Skeletal muscle tissue (tissue), 4 donors: ENCODE results near the gene LRP1B. TPM values are rescaled to one million over a fixed set of nuclear protein-coding genes. Genes with fewer than 3 reads are reported as not detected.

ENCODE experiments used
- H3K27ac ChIP-seq: one replicate; pipeline ENCODE4 v1.7.0; 2013; ENCODE audit warnings: mild to moderate bottlenecking, low read depth, low read length, inconsistent platforms
- H3K27me3 ChIP-seq, 3 donors: one replicate each; pipeline ENCODE4 v1.7.0; 2013; ENCODE audit warnings: low read length in 3 of 3; ENCODE audit not compliant: control insufficient read depth in 3 of 3, insufficient read depth in 3 of 3
- H3K36me3 ChIP-seq, 3 donors: one replicate each; pipeline ENCODE4 v1.7.0; 2013; ENCODE audit warnings: low read length in 3 of 3; ENCODE audit not compliant: control insufficient read depth in 3 of 3, insufficient read depth in 3 of 3
- H3K4me1 ChIP-seq, 3 donors: one replicate each; pipeline ENCODE4 v1.7.0; 2013; ENCODE audit warnings: low read length in 3 of 3, mild to moderate bottlenecking in 3 of 3; ENCODE audit not compliant: control insufficient read depth in 3 of 3, insufficient read depth in 3 of 3
- H3K4me3 ChIP-seq, 3 donors: one replicate each; pipeline ENCODE4 v1.7.0; 2013; ENCODE audit warnings: low read length in 3 of 3
- H3K9ac ChIP-seq, 3 donors: one replicate each; pipeline ENCODE4 v1.7.0; 2013; ENCODE audit warnings: low read length in 3 of 3, mild to moderate bottlenecking in 3 of 3, moderate library complexity in 2 of 3, low read depth in 1 of 3
- H3K9me3 ChIP-seq, 3 donors: one replicate each; pipeline ENCODE4 v1.7.0; 2013; ENCODE audit warnings: low read length in 3 of 3; ENCODE audit not compliant: control insufficient read depth in 3 of 3
- total RNA-seq: library from RNA; depleted of rRNA; stranded (reverse); fragments of >200 nt; gene quantifications from one replicate; pipeline ENCODE4 v1.2.3, GENCODE V29; 2014
- donor health status: Osteomylitis.

The LRP1B gene
- total RNA-seq, 1 donor from 2014 or later: 2.6 TPM

- Histone ChIP-seq H3K4me1 (no peaks in the 10 kb centered on the region), H3K9ac (no peak overlapping the region), H3K4me3 (no peak overlapping the region), H3K9me3 (no peaks in the 10 kb centered on the region), H3K27ac (no peak overlapping the region), H3K36me3 (no peaks in the 10 kb centered on the region), H3K27me3 (no peaks in the 10 kb centered on the region)
Observed at GRCh38 chr2:140621583-140622362, 1509.0 kb downstream of the LRP1B start.

GRCh38 chr2:140604788-140605187 is 1526.0 kb downstream of the LRP1B start:
- no peaks in the 10 kb centered on the region for H3K4me1 ChIP-seq
- H3K4me3 ChIP-seq: no peak overlapping the region
- no peak overlapping the region for H3K27ac ChIP-seq
- no peaks in the 10 kb centered on the region for H3K27me3 ChIP-seq
- H3K36me3 ChIP-seq: no peaks in the 10 kb centered on the region
- H3K9me3 ChIP-seq: no peaks in the 10 kb centered on the region
- no peak overlapping the region for H3K9ac ChIP-seq

- Histone ChIP-seq H3K4me1 (no peaks in the 10 kb centered on the region), H3K27me3 (no peaks in the 10 kb centered on the region), H3K27ac (no peak overlapping the region), H3K9ac (no peak overlapping the region), H3K9me3 (no peaks in the 10 kb centered on the region), H3K36me3 (no peaks in the 10 kb centered on the region), H3K4me3 (no peak overlapping the region)
Observed at GRCh38 chr2:140604096-140604495, 1526.7 kb downstream of the LRP1B start.

- Histone ChIP-seq H3K27ac (no peak overlapping the region), H3K27me3 (no peaks in the 10 kb centered on the region), H3K9ac (no peak overlapping the region)
Observed at GRCh38 chr2:140603416-140603815, 1527.4 kb downstream of the LRP1B start.

GRCh38 chr2:140601801-140602200 is 1529.0 kb downstream of the LRP1B start:
- no peak overlapping the region for H3K4me3 ChIP-seq
- H3K36me3 ChIP-seq: no peaks in the 10 kb centered on the region
- no peaks in the 10 kb centered on the region for H3K4me1 ChIP-seq
- H3K27ac ChIP-seq: no peak overlapping the region
- H3K27me3 ChIP-seq: no peaks in the 10 kb centered on the region
- H3K9ac ChIP-seq: no peak overlapping the region
- H3K9me3 ChIP-seq: no peaks in the 10 kb centered on the region

More at GRCh38 chr2:140603416-140603815, 1527.4 kb downstream of the LRP1B start:
- H3K36me3 ChIP-seq: no peaks in the 10 kb centered on the region
- H3K4me3 ChIP-seq: no peak overlapping the region
- no peaks in the 10 kb centered on the region for H3K9me3 ChIP-seq
- no peaks in the 10 kb centered on the region for H3K4me1 ChIP-seq

- H3K4me1 ChIP-seq: no peaks in the 10 kb centered on the region
- no peak overlapping the region for H3K27ac ChIP-seq
- no peaks in the 10 kb centered on the region for H3K36me3 ChIP-seq
- H3K9ac ChIP-seq: no peak overlapping the region
- H3K27me3 ChIP-seq: no peaks in the 10 kb centered on the region
- no peaks in the 10 kb centered on the region for H3K9me3 ChIP-seq
- H3K4me3 ChIP-seq: no peak overlapping the region
Observed at GRCh38 chr2:140601342-140601741, 1529.5 kb downstream of the LRP1B start.

- Histone ChIP-seq H3K4me1 (no peaks in the 10 kb centered on the region), H3K9me3 (no peaks in the 10 kb centered on the region), H3K27me3 (no peaks in the 10 kb centered on the region), H3K4me3 (no peak overlapping the region), H3K27ac (no peak overlapping the region), H3K9ac (no peak overlapping the region), H3K36me3 (no peaks in the 10 kb centered on the region)
Observed at GRCh38 chr2:140600116-140600515, 1530.7 kb downstream of the LRP1B start.

- Histone ChIP-seq H3K4me1 (no peaks in the 10 kb centered on the region), H3K36me3 (no peaks in the 10 kb centered on the region), H3K9ac (no peak overlapping the region), H3K27ac (no peak overlapping the region), H3K9me3 (no peaks in the 10 kb centered on the region), H3K4me3 (no peak overlapping the region), H3K27me3 (no peaks in the 10 kb centered on the region)
Observed at GRCh38 chr2:140597836-140598235, 1533.0 kb downstream of the LRP1B start.

- no peaks in the 10 kb centered on the region for H3K9me3 ChIP-seq
- H3K9ac ChIP-seq: no peak overlapping the region
- H3K4me1 ChIP-seq: no peaks in the 10 kb centered on the region
- no peaks in the 10 kb centered on the region for H3K36me3 ChIP-seq
- H3K27ac ChIP-seq: no peak overlapping the region
- H3K4me3 ChIP-seq: no peak overlapping the region
- no peaks in the 10 kb centered on the region for H3K27me3 ChIP-seq
Observed at GRCh38 chr2:140597205-140597604, 1533.6 kb downstream of the LRP1B start.

GRCh38 chr2:140596447-140596846 is 1534.4 kb downstream of the LRP1B start:
- H3K27me3 ChIP-seq: no peaks in the 10 kb centered on the region

More at GRCh38 chr2:140596447-140596846, 1534.4 kb downstream of the LRP1B start:
- no peaks in the 10 kb centered on the region for H3K36me3 ChIP-seq
- H3K9ac ChIP-seq: no peak overlapping the region
- no peak overlapping the region for H3K4me3 ChIP-seq
- no peaks in the 10 kb centered on the region for H3K4me1 ChIP-seq
- H3K9me3 ChIP-seq: no peaks in the 10 kb centered on the region
- no peak overlapping the region for H3K27ac ChIP-seq
